ENCODE measurements around the gene CDC40. TPM values are rescaled to one million over a fixed set of nuclear protein-coding genes. Genes with fewer than 3 reads are reported as not detected.

Gene CDC40
- total and polyA plus RNA-seq, 10 donors = 12.5 to 38.1 (median 29.9) TPM

DNA sequence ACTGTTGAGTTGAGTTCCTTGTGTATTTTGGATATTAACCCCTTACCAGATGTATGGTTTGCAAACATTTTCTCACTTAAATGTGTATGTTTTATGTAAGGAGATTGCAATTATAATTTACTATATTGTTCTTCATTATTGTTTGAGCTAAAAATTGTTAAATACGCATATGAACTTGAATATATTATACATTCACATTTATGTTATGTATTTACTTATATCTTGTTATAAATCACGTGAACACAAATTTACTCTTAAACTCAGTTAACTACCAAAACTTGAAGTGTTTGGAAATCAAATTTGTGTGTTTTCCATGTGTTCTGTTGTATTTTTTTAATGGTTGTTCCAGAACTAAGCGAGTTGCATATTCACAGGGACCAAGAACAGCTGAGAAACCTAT lies 18.3 kb downstream of the CDC40 start:
- intact Hi-C loops (cut with DNase I; ENCODE audit: low total_unique reads) = no loop called here
- H3K4me1 ChIP-seq = peaks cover 0 to 51% (median 9%) of the 10 kb centered on the region in 6 donors
- no peak overlapping the region for H3K27ac ChIP-seq
- H3K27me3 ChIP-seq (replicated peaks in 1 of 7) = no peaks in the 10 kb centered on the region
- H3K9me3 ChIP-seq = no peaks in the 10 kb centered on the region
- whole genome bisulfite sequencing, 5 donors = 95 to 99% (median 98%) methylated on average over 3 of the region's 3 CpGs
- H3K36me3 ChIP-seq = peaks cover 0 to 34% (median 14%) of the 10 kb centered on the region in 6 donors
- no peak overlapping the region for H3K4me3 ChIP-seq
- DNase-seq = no peak
- TF ChIP-seq POLR2AphosphoS5 (IDR thresholded peaks at IDR 0.05) = no peak
- TF ChIP-seq POLR2A (IDR thresholded peaks at IDR 0.05) = no peak
- TF ChIP-seq, protein P1, sequence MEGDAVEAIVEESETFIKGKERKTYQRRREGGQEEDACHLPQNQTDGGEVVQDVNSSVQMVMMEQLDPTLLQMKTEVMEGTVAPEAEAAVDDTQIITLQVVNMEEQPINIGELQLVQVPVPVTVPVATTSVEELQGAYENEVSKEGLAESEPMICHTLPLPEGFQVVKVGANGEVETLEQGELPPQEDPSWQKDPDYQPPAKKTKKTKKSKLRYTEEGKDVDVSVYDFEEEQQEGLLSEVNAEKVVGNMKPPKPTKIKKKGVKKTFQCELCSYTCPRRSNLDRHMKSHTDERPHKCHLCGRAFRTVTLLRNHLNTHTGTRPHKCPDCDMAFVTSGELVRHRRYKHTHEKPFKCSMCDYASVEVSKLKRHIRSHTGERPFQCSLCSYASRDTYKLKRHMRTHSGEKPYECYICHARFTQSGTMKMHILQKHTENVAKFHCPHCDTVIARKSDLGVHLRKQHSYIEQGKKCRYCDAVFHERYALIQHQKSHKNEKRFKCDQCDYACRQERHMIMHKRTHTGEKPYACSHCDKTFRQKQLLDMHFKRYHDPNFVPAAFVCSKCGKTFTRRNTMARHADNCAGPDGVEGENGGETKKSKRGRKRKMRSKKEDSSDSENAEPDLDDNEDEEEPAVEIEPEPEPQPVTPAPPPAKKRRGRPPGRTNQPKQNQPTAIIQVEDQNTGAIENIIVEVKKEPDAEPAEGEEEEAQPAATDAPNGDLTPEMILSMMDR (IDR thresholded peaks at IDR 0.05 in 8 of 11, conservative IDR thresholded peaks at IDR 0.05 in 3 of 11) = no peak

DNA sequence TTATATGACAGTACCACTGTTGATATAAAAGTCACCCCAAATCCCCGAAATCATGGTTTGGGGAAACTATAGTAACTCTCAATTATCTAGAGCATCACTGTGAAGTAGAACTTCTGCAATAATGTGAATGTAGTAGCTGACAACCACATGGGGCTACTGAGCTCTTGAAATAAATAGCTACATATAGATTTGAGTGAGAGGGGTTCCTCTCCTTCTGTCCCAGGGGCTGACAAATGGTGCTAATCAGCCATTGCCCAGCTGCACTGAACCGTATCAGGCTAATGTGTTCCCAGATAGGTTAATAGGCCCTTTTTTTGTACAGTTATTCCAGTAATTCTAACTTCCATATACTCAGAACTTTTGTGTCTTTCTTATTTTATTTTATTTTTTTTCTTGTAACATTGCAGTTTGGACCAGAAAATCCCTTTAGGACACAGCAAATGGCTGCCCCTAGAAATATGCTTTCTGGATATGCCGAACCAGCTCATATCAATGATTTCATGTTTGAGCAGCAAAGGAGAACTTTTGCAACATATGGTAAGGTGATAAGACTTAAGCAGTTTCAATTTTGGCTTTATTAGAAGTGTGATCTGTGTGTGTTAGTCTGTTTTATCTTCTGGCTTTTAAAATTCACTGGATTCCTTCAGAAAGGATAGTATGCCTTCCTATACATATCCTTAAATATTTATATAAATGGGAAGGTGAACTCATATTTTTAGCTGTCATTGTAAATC lies 21.1 kb downstream of the CDC40 start:
- DNase-seq = no peak
- peaks cover 0 to 64% (median 24%) of the 10 kb centered on the region in 6 donors for H3K4me1 ChIP-seq
- 83 to 98% (median 92%) methylated on average over 3 of the region's 3 CpGs for WGBS, 5 donors
- no peaks in the 10 kb centered on the region for H3K27me3 ChIP-seq (replicated peaks in 1 of 7)
- intact Hi-C loops (cut with DNase I; ENCODE audit: low total_unique reads) = no loop called here
- H3K36me3 ChIP-seq = peaks cover 0 to 20% (median 5%) of the 10 kb centered on the region in 6 donors
- no peak overlapping the region for H3K4me3 ChIP-seq
- TF ChIP-seq POLR2AphosphoS5 (IDR thresholded peaks at IDR 0.05) (no peak), POLR2A (IDR thresholded peaks at IDR 0.05) (no peak)
- TF ChIP-seq, protein P1 (IDR thresholded peaks at IDR 0.05 in 8 of 11, conservative IDR thresholded peaks at IDR 0.05 in 3 of 11) = no peak
- H3K9me3 ChIP-seq = no peaks in the 10 kb centered on the region
- no peak overlapping the region for H3K27ac ChIP-seq

DNA sequence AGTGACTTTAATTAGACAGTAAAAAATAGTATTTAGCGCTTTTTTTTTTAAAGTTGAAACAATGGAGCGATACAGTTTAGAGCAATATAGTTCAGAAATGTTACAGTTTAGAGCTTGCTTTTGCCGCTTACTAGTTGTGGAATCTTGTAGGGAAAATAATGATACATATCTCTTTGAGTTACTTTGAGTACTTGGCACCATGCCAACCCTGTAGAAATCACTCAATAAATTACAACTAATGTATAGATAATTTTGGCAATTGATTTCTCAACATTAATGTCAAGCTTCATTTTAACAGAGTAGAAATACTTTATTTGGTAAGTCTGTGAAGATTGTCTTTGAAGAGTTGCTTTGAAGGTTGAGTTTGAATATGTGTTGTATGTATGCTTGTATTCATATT lies 27.4 kb downstream of the CDC40 start:
- DNase-seq = no peak
- H3K27me3 ChIP-seq (replicated peaks in 1 of 7) = no peaks in the 10 kb centered on the region
- TF ChIP-seq POLR2AphosphoS5 (IDR thresholded peaks at IDR 0.05) (no peak), POLR2A (IDR thresholded peaks at IDR 0.05) (no peak)
- TF ChIP-seq, protein P1 (IDR thresholded peaks at IDR 0.05 in 8 of 11, conservative IDR thresholded peaks at IDR 0.05 in 3 of 11) = no peak
- peaks cover 0 to 37% (median 19%) of the 10 kb centered on the region in 6 donors for H3K4me1 ChIP-seq
- H3K27ac ChIP-seq = no peak overlapping the region
- H3K9me3 ChIP-seq = no peaks in the 10 kb centered on the region
- H3K36me3 ChIP-seq = peaks cover 0 to 68% (median 38%) of the 10 kb centered on the region in 6 donors
- intact Hi-C loops (cut with DNase I; ENCODE audit: low total_unique reads) = no loop called here
- H3K4me3 ChIP-seq = no peak overlapping the region
- WGBS, 5 donors = 97 to 99% (median 98%) methylated on average over 3 of the region's 3 CpGs

DNA sequence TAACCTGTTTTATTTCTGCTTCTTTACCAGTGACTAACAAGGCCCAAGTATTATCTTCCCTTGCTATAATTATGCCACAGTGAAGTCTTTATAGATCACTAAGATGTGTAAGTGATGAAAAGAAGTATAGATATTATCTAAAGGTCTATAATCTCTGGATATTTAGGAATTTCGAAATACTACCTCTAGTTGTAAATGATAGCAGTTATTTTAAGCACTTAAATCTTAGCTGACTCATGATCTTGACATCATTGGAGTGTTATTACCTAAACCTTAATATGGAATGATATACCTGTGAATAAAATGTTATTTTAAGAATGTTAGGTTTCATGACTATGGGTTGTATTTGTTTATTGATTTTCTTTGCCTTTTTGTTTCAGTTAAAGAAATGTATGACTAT lies 31.5 kb downstream of the CDC40 start:
- Histone ChIP-seq H3K4me1 (peaks cover 0 to 6% (median under 1%) of the 10 kb centered on the region in 6 donors), H3K27ac (no peak overlapping the region), H3K27me3 (replicated peaks in 1 of 7) (no peaks in the 10 kb centered on the region), H3K9me3 (no peaks in the 10 kb centered on the region), H3K36me3 (peaks cover 0 to 100% (median 71%) of the 10 kb centered on the region in 6 donors), H3K4me3 (no peak overlapping the region)
- DNase-seq = no peak
- intact Hi-C loops (cut with DNase I; ENCODE audit: low total_unique reads) = no loop called here
- WGBS, 5 donors = 94 to 100% (median 98%) methylated on average over 1 of the region's 1 CpG
- no peak for TF ChIP-seq POLR2A (IDR thresholded peaks at IDR 0.05)
- TF ChIP-seq, protein P1 (IDR thresholded peaks at IDR 0.05 in 8 of 11, conservative IDR thresholded peaks at IDR 0.05 in 3 of 11) = no peak
- no peak for TF ChIP-seq POLR2AphosphoS5 (IDR thresholded peaks at IDR 0.05)
